Transverse colon (tissue), 4 donors: Measurements from ENCODE around the gene IL16. TPM values are rescaled to one million over a fixed set of nuclear protein-coding genes. Genes with fewer than 3 reads are reported as not detected.

Experiments
- DNase-seq: peaks from one replicate; pipeline ENCODE4 v3.0.0-alpha.2; 2019
- H3K27ac ChIP-seq, 4 donors: fragments of 200-600 bp; sonication (generic); 2 replicates each; pipeline ENCODE4 v1.5.1; 2016 to 2018; ENCODE audit warnings: inconsistent platforms in 4 of 4
- H3K27me3 ChIP-seq: fragments of 200-600 bp; sonication (generic); 2 replicates; pipeline ENCODE4 v1.5.1; 2017; ENCODE audit warnings: inconsistent platforms
- H3K36me3 ChIP-seq, 4 donors: fragments of 200-600 bp; sonication (generic); 2 replicates each; pipeline ENCODE4 v1.5.1; 2017 to 2019; ENCODE audit warnings: inconsistent platforms in 4 of 4
- H3K4me1 ChIP-seq, 4 donors: fragments of 200-600 bp; sonication (generic); 2 replicates each; pipeline ENCODE4 v1.5.1; 2017 to 2020; ENCODE audit warnings: inconsistent platforms in 4 of 4
- H3K4me3 ChIP-seq, 4 donors: fragments of 200-600 bp; sonication (generic); 1 replicate in 1 of 4; 2 replicates in 3 of 4; pipeline versions ENCODE4 v1.5.1 to v1.6.1; 2017 to 2019; ENCODE audit warnings: inconsistent platforms in 4 of 4
- H3K9me3 ChIP-seq, 2 donors: fragments of 200-600 bp; sonication (generic); 2 replicates each; pipeline ENCODE4 v1.5.1; 2017 to 2019; ENCODE audit warnings: inconsistent platforms in 2 of 2
- CTCF ChIP-seq, 5 experiments: fragments of 200-600 bp in 3 of 5; fragments of 450-650 bp in 2 of 5; sonication (generic) in 3 of 5; IDR thresholded peaks; 1 replicate in 2 of 5; 2 replicates in 3 of 5; pipeline ENCODE4 v1.5.1; 2016 to 2017; ENCODE audit warnings: antibody characterized with exemption in 5 of 5, inconsistent platforms in 3 of 5, mild to moderate bottlenecking in 2 of 5, moderate library complexity in 1 of 5
- EP300 ChIP-seq: sonication (generic); formaldehyde crosslinking; IDR thresholded peaks from one replicate; pipeline ENCODE4 v1.6.1; 2017; ENCODE audit warnings: antibody characterized with exemption, low read depth
- POLR2A ChIP-seq: fragments of 450-650 bp; IDR thresholded peaks from one replicate; pipeline ENCODE4 v1.6.1; 2016; ENCODE audit warnings: antibody characterized with exemption, mild to moderate bottlenecking, moderate library complexity
- POLR2AphosphoS5 ChIP-seq, 3 donors: sonication (generic); formaldehyde crosslinking; IDR thresholded peaks; one replicate each; pipeline ENCODE4 v1.6.1; 2016; ENCODE audit warnings: antibody characterized with exemption in 3 of 3
- WGBS, 2 donors: methylation state at CpG; one replicate each; pipeline ENCODE4 v1.1.5; 2018; ENCODE audit warnings: low coverage in 1 of 2; 5-methylcytosine and 5-hydroxymethylcytosine counted together
- in situ Hi-C, 4 donors: fragments of 200-750 bp; cut with MboI; loops; one replicate each; pipeline versions ENCODE4 v1.15.0 to v1.15.1; 2017; ENCODE audit warnings: low sequenced_read_pairs in 3 of 4, low pct_ligation_motif_present in 1 of 4, low pct_unique_long_range_greater_than_20kb in 1 of 4
- intact Hi-C: fragments of 100-400 bp; cut with DNase I; formaldehyde crosslinking; loops from one replicate; pipeline ENCODE4 v1.15.1; 2023; ENCODE audit warnings: low total_unique reads
- total RNA-seq, 4 donors: library from RNA; depleted of rRNA; stranded (reverse); fragments of >200 nt; gene quantifications; one replicate each; pipeline ENCODE4 v1.1.0, GENCODE V29; 2016

IL16 gene
- total RNA-seq, 4 donors from 2014 or later: 5.2 to 40.0 (median 22.3) TPM

DNA sequence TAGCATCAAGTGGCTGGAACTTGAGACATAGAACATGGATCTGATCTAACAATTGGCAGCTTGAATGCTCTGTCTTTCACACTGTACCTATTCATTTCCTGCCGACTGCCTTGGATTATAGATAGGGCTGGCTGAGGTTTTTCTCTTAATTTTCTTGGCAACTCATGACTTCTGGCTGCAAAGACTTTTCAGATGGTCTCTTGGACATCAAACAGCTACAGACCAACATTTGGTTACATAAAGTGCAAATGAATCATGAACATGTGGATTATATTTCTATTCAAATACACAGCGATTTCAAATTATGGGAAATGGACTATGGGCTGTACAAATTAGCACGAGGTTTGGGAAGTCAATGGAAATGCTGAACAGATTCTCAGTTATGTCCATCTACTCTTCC is 26.2 kb upstream of the IL16 start:
- H3K36me3 ChIP-seq: no peaks in the 10 kb centered on the region
- in situ Hi-C loops (no loop called here), intact Hi-C loops (no loop called here)
- no peak for TF ChIP-seq POLR2AphosphoS5 (IDR thresholded peaks at IDR 0.05)
- no peak for TF ChIP-seq POLR2A
- no peak for TF ChIP-seq CTCF (IDR thresholded peaks at IDR 0.05)
- no peak for TF ChIP-seq EP300
- peaks cover 0 to 10% (median 5%) of the 10 kb centered on the region in 4 donors for H3K4me1 ChIP-seq
- H3K27me3 ChIP-seq: peaks cover 8% of the 10 kb centered on the region
- no peak overlapping the region for H3K27ac ChIP-seq
- no peak overlapping the region for H3K4me3 ChIP-seq
- no peaks in the 10 kb centered on the region for H3K9me3 ChIP-seq
- no peak for DNase-seq
- WGBS, 2 donors: 64% methylated on average over 3 of the region's 3 CpGs; no CpG with 5 or more reads in 1 of the 2 donors

- Histone ChIP-seq H3K36me3 (no peaks in the 10 kb centered on the region), H3K27ac (no peak overlapping the region), H3K4me1 (peaks cover 0 to 10% (median 5%) of the 10 kb centered on the region in 4 donors), H3K9me3 (no peaks in the 10 kb centered on the region), H3K4me3 (no peak overlapping the region), H3K27me3 (peaks cover 8% of the 10 kb centered on the region)
- no peak for DNase-seq
- in situ Hi-C loops: no loop called here
- no peak for TF ChIP-seq EP300
- TF ChIP-seq POLR2AphosphoS5 (IDR thresholded peaks at IDR 0.05): no peak
- TF ChIP-seq CTCF (IDR thresholded peaks at IDR 0.05): no peak
- TF ChIP-seq POLR2A: no peak
- intact Hi-C loops: no loop called here
These were observed 25.4 kb upstream of the IL16 start for GRCh38 chr15:81171286-81171685.

DNA sequence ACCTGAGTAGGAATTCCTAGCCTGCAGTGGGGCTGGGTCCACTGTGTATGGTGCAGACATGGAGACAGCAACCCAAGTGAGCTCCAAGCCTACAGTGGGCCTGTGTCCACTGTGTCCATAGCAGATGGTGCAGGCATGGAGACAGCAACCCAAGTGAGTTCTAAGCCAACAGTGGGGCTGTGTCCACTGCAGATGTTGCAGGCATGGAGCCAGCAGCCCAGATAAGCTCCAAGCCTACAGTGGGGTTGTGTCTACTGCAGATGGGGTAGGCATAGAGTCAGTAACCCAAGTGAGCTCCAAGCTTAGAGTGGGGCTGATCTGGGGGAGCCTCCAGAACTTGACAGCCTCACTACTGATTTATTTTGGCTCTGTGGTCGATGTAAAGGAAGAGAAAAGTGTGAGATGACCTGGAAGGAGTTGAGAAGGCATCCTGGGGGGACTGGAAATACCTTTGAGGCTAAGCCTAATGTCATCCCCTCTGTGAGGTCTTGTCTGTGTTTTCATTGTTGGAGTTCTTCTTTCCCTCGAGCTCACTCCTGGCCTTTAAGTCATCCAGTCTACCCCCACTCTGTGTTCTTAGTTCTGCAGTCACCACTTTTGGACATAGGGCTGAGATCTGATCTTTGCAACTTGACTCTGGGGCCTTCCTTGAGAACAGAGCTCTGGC is 22.4 kb upstream of the IL16 start:
- Histone ChIP-seq H3K27me3 (peaks cover 8% of the 10 kb centered on the region), H3K4me1 (no peaks in the 10 kb centered on the region), H3K27ac (no peak overlapping the region), H3K4me3 (no peak overlapping the region), H3K36me3 (no peaks in the 10 kb centered on the region), H3K9me3 (no peaks in the 10 kb centered on the region)
- in situ Hi-C loops: no loop called here
- TF ChIP-seq POLR2AphosphoS5 (IDR thresholded peaks at IDR 0.05): no peak
- TF ChIP-seq CTCF (IDR thresholded peaks at IDR 0.05): no peak
- intact Hi-C loops: no loop called here
- 45 to 50% methylated on average over 1 to 2 of the region's 2 CpGs for WGBS, 2 donors
- no peak for DNase-seq

DNA sequence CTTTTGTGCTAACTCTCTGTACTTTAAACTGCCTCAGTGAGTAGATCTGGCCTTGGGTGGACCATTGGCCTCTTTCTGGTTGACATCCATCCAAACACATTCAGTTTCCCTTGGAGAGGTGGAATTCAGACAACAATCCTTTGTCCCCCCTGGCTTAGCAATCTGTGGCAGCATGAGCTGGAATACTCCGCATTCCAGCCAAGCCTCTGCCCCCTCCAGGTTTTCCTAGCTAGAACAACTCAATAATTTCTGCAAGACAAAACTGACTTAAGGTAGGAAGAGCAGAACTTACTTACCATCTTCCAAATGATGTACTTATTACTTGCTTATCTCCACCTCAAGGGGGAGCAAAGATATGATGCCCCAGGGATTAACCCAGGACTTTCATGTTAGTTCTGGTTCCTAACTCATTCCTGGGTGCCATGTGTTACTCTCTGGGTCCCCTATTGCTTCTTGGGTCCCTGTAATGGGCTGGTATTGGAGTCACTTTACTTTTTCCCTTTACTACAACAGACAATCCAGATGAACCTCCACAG is 21.8 kb upstream of the IL16 start:
- no peak for TF ChIP-seq CTCF (IDR thresholded peaks at IDR 0.05)
- no peak for TF ChIP-seq POLR2AphosphoS5 (IDR thresholded peaks at IDR 0.05)
- no peak for TF ChIP-seq EP300
- TF ChIP-seq POLR2A: no peak
- H3K4me3 ChIP-seq: no peak overlapping the region
- no peak for DNase-seq
- no peaks in the 10 kb centered on the region for H3K9me3 ChIP-seq
- in situ Hi-C loops: no loop called here
- H3K36me3 ChIP-seq: no peaks in the 10 kb centered on the region
- no peak overlapping the region for H3K27ac ChIP-seq
- intact Hi-C loops: no loop called here
- H3K27me3 ChIP-seq: peaks cover 8% of the 10 kb centered on the region
- no peaks in the 10 kb centered on the region for H3K4me1 ChIP-seq
- 83 to 93% methylated on average over 1 of the region's 1 CpG for WGBS, 2 donors
